Transverse colon (tissue), 4 donors: ENCODE measurements around the gene ENTR1.

Experiments used
- EP300 ChIP-seq: sonication (generic); formaldehyde crosslinking; IDR thresholded peaks from one replicate; pipeline ENCODE4 v1.6.1; 2017; ENCODE audit warnings: antibody characterized with exemption, low read depth
- POLR2A ChIP-seq: fragments of 450-650 bp; IDR thresholded peaks from one replicate; pipeline ENCODE4 v1.6.1; 2016; ENCODE audit warnings: antibody characterized with exemption, mild to moderate bottlenecking, moderate library complexity
- POLR2AphosphoS5 ChIP-seq, 3 donors: sonication (generic); formaldehyde crosslinking; IDR thresholded peaks; one replicate each; pipeline ENCODE4 v1.6.1; 2016; ENCODE audit warnings: antibody characterized with exemption in 3 of 3
- TF ChIP-seq, protein P1 (sequence below), 5 experiments: fragments of 200-600 bp in 3 of 5; fragments of 450-650 bp in 2 of 5; sonication (generic) in 3 of 5; IDR thresholded peaks; 1 replicate in 2 of 5; 2 replicates in 3 of 5; pipeline ENCODE4 v1.5.1; 2016 to 2017; ENCODE audit warnings: antibody characterized with exemption in 5 of 5, inconsistent platforms in 3 of 5, mild to moderate bottlenecking in 2 of 5, moderate library complexity in 1 of 5

DNA sequence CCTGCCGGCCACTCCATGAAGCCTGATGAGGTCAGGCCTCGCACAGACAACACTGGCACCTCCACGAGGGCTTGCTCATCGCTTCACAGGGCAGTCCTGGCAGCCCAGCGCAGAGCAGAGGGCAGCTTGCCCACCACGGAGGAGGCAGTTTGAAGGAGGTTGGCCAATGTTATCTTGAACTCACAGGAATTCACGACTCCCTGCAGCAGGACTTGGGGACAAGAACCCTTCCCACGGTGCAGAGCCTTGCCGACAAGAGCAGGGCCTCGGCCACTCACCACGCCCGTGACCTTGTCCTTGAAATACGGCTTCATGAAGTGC, 15.4 kb downstream of the ENTR1 start:
- TF ChIP-seq, protein P1, sequence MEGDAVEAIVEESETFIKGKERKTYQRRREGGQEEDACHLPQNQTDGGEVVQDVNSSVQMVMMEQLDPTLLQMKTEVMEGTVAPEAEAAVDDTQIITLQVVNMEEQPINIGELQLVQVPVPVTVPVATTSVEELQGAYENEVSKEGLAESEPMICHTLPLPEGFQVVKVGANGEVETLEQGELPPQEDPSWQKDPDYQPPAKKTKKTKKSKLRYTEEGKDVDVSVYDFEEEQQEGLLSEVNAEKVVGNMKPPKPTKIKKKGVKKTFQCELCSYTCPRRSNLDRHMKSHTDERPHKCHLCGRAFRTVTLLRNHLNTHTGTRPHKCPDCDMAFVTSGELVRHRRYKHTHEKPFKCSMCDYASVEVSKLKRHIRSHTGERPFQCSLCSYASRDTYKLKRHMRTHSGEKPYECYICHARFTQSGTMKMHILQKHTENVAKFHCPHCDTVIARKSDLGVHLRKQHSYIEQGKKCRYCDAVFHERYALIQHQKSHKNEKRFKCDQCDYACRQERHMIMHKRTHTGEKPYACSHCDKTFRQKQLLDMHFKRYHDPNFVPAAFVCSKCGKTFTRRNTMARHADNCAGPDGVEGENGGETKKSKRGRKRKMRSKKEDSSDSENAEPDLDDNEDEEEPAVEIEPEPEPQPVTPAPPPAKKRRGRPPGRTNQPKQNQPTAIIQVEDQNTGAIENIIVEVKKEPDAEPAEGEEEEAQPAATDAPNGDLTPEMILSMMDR (IDR thresholded peaks at IDR 0.05): no peak
- TF ChIP-seq POLR2AphosphoS5 (IDR thresholded peaks at IDR 0.05) (no peak), EP300 (no peak), POLR2A (no peak)
